DMS153 treated with DMSO at 0.1 percent for 48 hours (cell line): Measurements from ENCODE around the gene RALBP1.
A peak's percentile ranks its signal among the peaks of the same experiment; 100 is the strongest.
"Not testable (repeated sequence)": the region's sequence is repeated elsewhere in the genome, so short reads cannot be mapped to it uniquely, and the experiment has no call there.

Experiments used
- DNase-seq: peaks from one replicate; lab custom pipeline; 2025; ENCODE audit not compliant: unreplicated experiment; lab: John Stamatoyannopoulos, UW

The RALBP1 gene

DNA sequence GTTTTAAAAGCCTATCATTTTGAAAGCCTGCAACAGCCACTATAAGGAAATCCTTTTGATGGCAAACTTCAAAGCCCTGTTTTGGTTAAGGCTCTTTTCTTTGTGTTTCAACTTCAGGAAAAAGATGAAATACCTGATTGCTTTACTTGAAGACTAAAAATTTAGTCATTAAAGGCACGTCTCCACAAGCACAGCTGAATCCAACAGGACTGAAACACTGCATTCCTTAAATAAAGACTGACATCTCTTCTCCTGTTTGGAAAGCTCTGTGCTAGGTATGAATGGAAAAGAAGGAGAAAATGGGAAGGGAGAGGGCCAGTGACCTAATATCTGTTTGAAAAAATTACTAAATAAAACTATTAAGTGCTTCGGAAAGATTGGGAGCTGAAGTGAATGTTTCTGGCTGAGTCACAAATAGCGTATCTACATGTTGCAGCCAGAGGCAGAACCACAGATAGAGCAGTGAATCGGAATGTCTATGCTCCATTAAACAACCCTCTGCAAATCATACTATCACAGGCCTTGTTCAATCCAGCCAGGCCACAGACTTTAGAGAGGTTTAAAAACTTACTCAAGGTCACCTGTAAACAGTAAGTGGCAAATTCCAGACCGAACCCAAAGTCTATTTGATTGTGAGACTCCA lies 21.1 kb upstream of the RALBP1 start:
- DNase-seq, result no peak

DNA sequence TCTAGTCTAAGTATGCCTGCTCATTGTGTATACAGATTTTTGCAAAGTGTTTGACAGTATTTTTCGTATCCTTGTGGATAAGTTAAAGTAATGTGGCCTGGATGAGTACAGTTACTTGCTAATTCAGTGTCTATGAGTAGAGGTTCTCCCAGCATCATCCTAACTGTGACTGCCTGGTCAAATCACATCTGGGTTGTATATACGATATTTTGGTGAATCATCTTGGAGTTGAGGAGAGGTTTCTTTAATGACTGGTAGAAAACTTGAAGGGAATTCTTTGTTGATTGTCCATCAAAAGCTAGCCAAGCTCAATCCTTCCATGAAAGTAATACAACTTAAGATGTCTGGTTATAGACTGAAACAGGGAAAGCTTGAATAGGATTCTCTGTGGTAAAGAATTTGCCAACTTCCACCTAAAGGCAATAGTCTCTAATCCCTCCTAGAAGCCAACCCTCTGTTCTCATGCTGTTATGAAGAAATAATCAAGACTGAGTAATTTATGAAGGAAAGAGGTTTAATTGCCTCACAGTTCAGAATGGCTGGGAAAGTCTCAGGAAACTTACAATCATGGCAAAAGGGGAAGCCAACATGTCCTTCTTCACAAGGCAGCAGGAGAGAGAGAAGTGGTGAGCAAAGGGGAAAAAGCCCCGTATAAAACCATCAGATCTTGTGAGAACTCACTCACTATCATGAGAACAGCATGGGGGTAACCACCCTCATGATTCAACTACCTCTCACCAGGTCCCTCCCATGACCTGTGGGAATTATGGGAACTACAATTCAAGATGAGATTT lies 19.4 kb upstream of the RALBP1 start:
- DNase-seq, result no peak

DNA sequence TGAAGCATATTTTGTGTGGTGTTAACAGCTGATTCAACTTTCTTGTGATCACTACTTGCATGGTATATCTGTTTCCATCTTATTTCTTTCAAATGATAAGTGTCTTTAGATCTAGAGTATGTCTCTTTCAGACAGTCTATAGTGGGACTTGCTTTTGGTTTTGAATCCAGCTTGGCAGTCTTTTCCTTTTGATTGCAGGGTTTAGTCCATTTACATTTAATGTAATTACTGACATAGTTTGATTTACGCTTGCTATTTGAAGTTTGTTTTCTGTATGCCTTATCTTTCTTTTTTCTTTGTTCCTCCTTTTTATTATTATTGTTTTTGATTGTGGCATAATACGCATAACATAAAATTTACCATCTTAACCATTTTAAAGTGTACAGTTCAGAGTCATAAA lies 9.2 kb upstream of the RALBP1 start:
- DNase-seq, result no peak

DNA sequence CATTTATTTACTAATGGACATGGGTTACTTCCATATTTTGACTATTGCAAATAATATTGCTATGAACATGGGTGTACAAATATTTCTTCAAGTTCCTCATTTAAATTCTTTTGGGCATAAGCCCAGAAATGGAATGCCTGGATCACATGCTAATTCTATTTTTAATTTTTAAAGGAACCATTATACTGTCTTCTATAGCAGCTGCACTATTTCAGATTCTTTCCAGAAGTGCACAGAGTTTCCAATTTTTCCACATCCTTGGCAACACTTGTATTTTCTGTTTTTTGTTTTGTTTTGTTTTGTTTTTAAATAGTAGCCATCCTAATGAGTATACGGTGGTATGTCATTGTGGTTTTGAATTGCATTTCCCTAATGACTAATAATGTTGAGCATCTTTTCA lies 8.5 kb upstream of the RALBP1 start:
- no peak for DNase-seq

DNA sequence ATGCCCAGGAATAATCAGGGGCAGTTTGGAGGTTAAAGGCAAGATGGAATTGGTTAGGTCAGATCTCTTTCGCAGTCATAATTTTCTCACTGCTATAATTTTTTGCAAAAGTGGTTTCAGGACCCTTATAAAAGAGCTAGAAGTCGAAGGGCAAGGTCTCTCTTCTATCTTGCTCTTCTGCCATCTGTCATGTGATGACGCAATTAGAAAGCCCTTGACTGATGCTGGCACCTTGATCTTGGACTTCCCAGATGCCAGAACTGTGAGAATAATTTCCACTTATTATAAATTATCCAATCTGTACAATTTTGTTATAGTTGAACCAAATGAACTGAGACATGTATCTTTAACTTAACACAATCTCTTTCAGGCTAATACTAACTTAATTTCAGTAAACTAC lies 6.3 kb upstream of the RALBP1 start:
- DNase-seq, result no peak

DNA sequence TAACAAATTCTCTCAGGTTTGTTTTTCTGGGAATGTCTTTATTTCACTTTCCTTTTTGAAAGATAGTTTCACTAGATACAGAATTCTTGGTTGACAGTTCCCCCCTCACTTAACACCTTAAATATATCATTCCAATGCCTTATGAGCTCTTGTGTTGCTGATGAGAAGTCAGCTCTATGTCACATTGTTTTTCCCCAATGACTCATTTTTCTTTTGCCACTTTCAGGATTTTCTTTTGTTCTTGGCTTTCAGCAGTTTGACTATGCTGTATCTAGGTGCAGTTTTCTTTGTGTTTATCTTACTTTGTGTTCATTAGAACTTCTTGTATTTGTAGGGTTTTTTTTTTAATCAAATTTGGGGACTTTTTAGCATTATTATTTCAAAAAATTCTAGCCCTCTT lies 5.6 kb upstream of the RALBP1 start:
- DNase-seq, result no peak

DNA sequence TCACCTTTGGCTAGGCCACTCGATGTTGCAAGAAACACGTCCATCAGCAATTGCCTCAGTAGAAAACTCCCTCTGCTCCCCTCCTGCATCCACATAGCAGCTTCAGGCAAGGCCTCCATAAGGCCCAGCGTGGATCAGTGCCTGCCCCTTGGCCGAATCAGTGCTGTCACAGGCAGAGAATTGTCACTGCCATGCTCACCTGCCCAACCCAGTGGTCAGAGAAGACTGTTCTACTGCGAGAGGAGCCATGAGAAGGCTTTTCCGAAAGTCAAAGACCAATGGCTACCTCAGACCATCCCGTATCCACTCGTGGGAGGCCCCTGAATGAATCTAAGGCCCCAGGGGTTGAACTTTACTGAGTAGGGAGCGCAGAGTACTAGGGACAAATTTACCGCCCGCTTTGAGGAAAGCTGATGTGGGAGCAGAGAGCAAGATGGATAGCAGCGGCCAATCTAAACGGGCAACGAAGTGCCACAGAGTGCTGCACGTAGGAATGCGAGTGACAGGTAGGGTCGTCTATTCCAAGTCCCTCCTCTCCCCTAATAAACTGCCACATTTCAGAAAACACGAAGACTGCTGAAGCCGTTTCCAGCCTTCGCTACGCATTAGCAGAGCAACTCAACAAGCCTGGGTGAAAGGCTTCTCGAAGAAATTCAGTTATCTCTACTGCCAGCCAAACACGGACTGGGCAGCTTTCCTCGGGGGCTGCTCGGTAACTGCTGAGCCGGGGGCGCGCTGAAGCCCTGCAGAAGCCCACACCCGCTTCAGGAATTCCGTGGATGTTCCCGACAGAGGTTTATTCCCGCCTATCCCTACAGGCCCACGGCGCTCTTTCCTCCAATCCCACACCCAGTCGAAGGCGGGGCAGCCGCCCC lies 968 bp upstream of the RALBP1 start:
- peak; percentile 14 for DNase-seq

DNA sequence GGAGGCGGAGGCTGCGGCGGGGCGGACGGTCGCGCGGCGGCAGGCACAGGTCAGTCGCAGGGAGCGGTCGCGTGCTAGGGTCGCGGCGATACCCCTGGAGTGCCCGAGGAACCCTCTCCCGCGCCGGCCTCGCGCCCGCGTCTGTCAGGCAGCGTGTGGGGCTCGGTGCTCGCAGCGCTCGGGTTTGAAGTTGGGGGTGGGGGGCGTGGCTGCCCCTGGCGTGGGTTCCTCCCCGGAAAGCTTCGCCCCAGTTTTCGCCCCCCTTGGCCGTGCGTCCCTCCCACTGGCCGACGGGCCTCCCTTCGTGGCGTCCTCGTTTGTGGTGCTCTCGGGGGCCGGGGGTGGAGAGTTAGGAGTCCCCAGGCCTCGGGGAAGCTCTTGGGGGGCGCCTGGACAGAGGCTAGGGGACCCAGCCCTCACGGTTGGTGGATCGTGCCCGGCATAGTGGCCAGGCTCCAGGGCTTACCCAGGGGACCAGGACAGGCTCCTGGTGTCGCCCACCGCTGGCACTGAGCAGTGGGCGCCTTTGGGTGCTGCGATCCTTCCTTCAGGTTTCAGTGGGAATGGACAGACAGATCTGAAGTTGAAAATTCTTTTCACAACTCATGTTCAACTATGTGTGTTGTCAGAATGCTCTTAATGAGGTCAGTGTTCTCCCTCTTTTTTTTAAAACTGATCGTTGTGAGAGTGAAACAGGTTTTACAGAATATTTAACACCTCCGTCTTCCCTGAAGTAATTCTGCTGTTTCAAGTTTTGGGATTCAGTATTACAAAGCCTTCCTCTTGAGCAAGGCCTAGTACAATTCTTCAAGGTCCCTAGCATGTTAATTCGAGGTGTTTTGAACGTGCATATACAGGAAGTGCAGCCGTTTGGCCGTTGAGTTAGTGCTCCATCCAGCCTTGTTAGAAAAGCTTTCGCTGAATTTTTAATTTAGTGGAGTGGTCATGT lies 604 bp downstream of the RALBP1 start:
- no peak for DNase-seq

DNA sequence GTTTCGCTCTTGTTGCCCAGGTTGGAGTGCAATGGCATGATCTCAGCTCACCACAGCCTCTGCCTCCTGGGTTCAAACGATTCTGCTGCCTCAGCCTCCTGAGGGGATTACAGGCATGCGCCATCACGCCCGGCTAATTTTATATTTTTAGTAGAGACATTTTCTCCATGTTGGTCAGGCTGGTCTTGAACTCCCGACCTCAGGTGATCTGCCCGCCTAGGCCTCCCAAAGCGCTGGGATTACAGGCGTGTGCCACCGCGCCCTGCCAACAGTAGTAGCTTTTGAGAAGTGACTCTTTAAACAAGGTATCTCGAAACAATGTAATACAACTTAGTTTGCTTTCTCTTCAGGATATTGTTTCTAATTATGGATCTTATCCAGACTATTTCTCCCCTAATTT lies 1.6 kb downstream of the RALBP1 start:
- DNase-seq, result not testable (repeated sequence)

DNA sequence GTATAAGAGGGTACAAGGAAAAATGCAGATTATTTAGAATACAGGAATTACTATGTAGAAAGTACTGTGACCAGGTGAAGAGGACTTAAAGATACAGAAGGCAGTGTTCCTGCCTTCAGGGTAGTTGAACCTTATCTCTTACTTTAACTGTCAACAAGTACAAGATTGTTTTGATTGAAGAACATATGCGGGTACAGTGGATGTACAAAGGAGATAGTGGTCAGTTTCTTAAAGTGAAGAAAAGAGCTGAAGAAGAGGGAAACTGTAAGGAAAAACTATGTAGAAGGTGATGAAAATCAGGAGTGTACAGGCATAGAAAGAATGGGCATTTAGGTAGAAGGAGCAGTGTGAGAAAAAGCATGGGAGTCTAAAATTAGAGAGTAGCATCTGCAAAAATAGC lies 2.2 kb downstream of the RALBP1 start:
- DNase-seq, result no peak

DNA sequence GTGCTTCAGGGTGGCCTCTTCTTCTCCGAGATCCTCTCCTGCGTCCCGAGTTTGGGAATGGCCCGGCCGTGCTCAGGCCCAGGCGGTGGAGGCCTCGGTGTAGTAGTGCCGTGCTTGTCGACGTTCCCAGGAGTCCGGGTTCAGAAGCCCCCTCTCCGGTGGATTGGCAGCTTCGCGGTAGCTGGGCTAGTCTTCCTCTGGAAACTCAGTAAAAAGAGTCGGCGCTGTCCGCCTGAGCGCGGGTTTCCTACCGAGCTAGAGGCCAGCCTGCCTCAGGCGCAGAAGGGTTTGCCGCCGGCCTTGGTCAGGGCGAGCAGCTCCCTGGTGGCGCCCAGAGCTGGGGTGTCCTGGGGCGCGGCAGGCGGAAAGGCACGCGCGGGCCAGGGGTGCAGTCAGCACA lies 3.2 kb downstream of the RALBP1 start:
- DNase-seq, result no peak

DNA sequence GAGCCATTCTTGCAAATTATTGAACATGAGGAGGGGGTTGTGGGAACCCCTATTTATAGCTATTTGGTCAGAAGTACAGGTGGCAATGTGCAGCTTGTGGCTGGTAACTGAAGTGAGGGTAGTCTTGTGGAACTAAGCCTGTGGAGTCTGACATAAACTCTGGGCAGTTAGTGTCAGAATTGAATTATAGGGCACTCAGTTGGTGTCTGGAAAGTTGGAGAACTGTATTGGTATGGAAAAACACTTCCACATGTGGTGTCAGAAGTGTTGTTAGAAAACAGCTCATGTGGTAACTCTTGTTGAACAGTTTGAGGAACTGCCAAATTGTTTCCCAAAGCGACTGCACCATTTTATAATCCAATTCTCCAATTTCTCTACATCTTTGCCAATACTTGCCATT lies 7.5 kb downstream of the RALBP1 start:
- DNase-seq, result no peak

DNA sequence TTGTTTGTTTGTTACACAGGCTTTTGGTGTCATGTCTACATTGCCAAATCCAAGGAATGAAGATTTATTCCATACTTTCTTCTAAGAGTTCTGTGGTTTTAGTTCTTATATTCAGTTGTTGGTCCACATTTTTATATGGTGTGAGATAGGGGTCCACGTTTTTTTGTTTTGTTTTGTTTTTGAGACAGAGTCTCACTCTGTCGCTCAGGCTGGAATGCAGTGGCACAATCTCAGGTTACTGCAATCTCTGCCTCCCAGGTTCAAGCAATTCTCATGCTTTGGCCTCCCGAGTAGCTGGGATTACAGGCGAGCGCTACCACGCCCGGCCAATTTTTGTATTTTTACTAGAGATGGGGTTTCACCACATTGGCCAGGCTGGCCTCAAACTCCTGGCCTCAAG lies 8.2 kb downstream of the RALBP1 start:
- no peak for DNase-seq

DNA sequence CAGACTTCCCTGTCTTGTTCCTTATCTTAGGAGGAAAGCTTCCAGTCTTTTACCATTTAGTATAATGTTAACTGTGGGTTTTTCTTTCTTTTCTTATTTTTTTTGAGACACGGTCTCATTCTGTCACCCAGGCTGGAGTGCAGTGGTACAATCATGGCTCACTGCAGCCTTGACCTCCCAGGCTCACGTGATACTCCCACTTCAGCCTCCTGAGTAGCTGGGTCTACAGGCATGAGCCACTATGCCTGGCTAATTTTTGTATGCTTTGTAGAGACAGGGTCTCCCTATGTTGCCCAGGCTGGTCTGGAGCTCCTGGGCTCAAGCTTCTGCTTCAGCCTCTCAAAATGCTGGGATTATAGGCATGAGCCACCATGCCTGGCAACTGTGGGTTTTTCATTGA lies 9.5 kb downstream of the RALBP1 start:
- DNase-seq, result not testable (repeated sequence)

DNA sequence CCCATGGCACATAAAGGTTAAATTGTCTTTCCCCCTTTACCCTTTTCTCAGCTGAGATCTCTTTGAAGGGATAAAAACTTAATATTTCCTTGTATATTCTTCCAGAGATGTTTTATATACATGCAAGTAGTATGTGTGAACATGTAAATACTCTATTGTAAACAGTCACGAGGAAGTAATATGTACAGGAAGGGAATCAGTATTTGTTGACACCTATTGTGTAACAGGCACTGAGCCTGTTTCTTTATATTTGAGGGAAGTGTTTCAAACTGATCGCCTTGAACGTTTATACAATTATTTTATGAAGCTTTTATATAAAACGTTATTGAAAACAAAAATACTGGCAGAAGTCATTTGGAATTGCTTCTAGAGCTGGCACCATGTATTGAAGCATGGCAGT lies 13.2 kb downstream of the RALBP1 start:
- no peak for DNase-seq

DNA sequence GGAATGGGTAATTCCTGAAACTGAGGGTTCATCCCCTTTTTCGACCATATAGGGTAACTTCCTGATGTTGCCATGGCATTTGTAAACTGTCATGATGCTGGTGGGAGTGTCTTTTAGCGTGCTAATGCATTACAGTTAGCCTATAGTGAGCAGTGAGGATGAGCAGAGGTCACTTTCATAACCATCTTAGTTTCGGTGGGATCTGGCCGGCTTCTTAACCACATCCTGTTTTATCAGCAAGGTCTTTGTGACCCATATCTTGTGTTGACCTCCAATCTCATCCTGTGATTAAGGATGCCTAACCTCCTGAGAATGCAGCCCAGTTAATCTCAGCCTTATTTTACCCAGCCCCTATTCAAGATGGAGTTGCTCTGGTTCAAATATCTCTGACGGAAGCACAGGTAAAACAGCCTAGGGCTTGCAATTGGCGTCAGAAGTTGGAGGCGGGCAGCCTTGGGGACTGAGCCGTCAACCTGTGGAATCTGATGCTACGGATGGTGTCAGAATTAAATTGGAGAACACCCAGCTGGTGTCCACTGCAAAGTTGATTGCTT lies 19.5 kb downstream of the RALBP1 start:
- DNase-seq, result no peak

DNA sequence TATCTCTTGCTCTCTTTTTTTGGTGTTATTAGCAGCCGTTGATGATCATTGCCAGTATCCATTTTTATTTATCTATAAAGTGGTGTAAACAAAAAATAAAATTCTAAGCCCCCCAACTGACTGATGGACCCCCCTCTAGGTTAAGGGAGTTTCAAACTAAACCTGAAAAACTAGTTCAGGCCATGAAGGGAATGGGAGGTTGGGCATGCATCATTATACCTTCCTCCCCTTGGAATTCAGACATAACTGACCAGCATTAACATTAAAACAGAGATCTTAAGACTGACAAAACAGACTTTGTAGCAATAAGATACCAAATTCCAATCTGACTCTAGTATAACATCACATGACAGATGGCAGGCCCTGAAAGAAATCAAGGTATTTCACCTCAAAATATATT lies 20.2 kb downstream of the RALBP1 start:
- DNase-seq, result no peak

DNA sequence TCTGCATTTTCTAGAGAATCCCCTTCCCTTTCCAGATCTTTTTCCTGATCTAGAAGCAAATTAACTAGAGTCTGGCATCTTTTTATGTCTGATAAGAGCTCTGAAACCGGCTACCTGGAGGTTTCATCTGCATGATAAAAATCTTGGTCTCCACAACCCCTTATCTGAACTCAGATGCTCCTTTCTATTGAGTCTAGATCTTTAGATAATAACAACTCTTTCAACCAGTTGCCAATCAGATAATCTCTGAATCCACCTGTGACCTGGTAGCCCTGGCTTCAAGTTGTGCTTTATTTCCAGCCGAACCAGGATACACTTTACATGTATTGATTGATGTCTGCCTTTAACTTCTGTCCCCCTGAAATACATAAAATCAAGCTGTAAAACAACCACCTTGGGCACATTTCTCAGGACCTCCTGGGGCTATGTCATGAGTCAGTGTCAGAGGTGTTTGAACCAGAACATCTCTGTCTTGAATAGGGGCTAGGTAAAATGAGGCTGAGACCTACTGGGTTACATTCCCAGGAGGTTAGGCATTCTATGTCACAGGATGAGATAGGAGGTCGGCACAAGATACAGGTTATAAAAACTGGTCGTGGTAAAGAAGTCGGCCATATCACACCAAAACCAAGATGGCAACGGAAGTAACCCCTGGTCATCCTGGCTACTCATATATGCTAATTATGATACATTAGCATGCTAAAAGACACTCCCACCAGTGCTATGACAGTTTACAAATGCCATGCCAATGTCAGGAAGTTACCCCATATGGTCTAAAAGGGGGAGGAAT lies 20.8 kb downstream of the RALBP1 start:
- DNase-seq, result no peak

DNA sequence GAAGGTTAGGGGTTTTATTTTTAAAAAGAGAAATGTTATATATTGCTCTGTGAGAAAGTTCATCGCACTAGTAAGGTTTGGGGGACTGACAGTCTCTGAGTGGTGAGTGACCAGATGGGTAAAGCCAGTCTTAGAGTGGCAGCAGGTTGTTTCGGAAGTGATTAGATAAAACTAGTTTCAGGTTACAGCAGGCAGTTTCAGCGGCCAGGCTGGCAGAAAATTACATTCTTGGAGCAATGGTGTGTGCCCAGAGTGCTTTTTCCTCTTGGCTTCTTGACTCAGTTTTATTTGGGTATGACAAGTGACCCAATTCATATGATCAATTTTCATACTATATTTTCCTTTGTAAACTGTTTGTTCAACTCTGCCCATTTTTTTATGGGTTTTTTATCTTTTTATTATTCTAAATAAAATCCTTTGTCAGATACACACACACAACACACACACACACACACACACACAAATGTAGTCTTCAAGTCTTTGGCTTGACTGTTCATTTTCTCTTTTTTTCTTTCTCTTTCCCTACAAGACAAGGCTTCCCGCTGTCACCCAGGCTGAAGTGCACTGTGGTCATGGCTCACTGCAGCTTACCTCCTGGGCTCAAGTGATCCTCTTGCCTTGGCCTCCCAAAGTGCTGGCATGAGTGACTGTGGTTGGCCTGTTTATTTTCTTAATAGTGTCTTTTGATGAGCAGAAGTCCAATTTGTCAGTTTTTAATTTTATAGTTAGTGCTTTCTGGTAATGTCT lies 30.9 kb downstream of the RALBP1 start:
- DNase-seq, result no peak
